HepG2 (cell line): ENCODE data around the gene YWHAE. TPM values are rescaled to one million over a fixed set of nuclear protein-coding genes. Genes with fewer than 3 reads are reported as not detected.

Experiments
- ATAC-seq: fragments of 200-7000 bp; cut with Tn5 transposase; 3 replicates; pipeline ENCODE4 v1.9.1; 2020; ENCODE audit warnings: mild to moderate bottlenecking, moderate library complexity
- BruUV-seq: library from RNA; stranded (reverse); fragments of 400-500 nt; replicated peaks from 2 replicates; lab custom pipeline; 2021; lab: Mats Ljungman, UMichigan
- CTCF ChIA-PET: fragments of 300-600 bp; formaldehyde crosslinking; extraction: SDS; loops from one replicate; lab custom pipeline; 2021; ENCODE audit warnings: low total read pairs, inconsistent platforms, low intra/inter-chr PET ratio; lab: Yijun Ruan, JAX
- POLR2A ChIA-PET: fragments of 350-600 bp; sonication (Branson Sonifier 250); formaldehyde crosslinking; loops from one replicate; lab custom pipeline; 2020; ENCODE audit warnings: antibody characterized with exemption, inconsistent platforms; lab: Yijun Ruan, JAX
- DNase-seq: peaks from one replicate; pipeline ENCODE4 v3.0.0-alpha.2; 2015; ENCODE audit warnings: low spot score
- FAIRE-seq: peaks from 3 replicates; lab custom pipeline; 2011; peaks lifted over from hg19 to GRCh38; lab: Jason Lieb, UNC
- H2AFZ ChIP-seq: one replicate; pipeline ENCODE4 v1.6.1; 2011; ENCODE audit warnings: low read length, inconsistent platforms
- H3K27ac ChIP-seq: fragments of 300-600 bp; 3 replicates; pipeline ENCODE4 v1.8.0; 2011; ENCODE audit warnings: mixed run types, mild to moderate bottlenecking, mixed read lengths, low read length, inconsistent platforms; ENCODE audit not compliant: insufficient read depth; ENCODE audit errors: extremely low read length
- H3K27me3 ChIP-seq, 2 experiments: fragments of 200-600 bp in 1 of 2; 2 replicates in 1 of 2; 3 replicates in 1 of 2; pipeline versions ENCODE4 v1.6.0 to v1.8.0; 2011; ENCODE audit warnings: low read length in 2 of 2, mild to moderate bottlenecking in 2 of 2, moderate library complexity in 2 of 2, inconsistent platforms in 1 of 2; ENCODE audit not compliant: insufficient read depth in 2 of 2, control insufficient read depth in 1 of 2
- H3K36me3 ChIP-seq, 2 experiments: fragments of 200-600 bp in 1 of 2; replicated peaks in 1 of 2; 2 replicates in 1 of 2; 3 replicates in 1 of 2; pipeline versions ENCODE4 v1.5.1 to v1.8.0; 2011; ENCODE audit warnings: low read length in 2 of 2, inconsistent platforms in 1 of 2; ENCODE audit not compliant: insufficient read depth in 2 of 2, control insufficient read depth in 1 of 2
- H3K4me1 ChIP-seq: 2 replicates; pipeline ENCODE4 v1.5.1; 2012; ENCODE audit warnings: low read length, inconsistent platforms; ENCODE audit not compliant: insufficient read depth
- H3K4me2 ChIP-seq: 2 replicates; pipeline ENCODE4 v1.6.0; 2011; ENCODE audit warnings: low read depth, low read length, inconsistent platforms
- H3K4me3 ChIP-seq, 3 experiments: fragments of 200-600 bp in 1 of 3; sonication (generic), shearing (Covaris generic) in 1 of 3; replicated peaks in 1 of 3; 2 replicates each; pipeline ENCODE4 v1.5.1; 2011 to 2016; ENCODE audit warnings: low read length in 3 of 3, inconsistent platforms in 2 of 3, low read depth in 2 of 3, mild to moderate bottlenecking in 2 of 3, control low read depth in 1 of 3, mixed read lengths in 1 of 3; ENCODE audit not compliant: insufficient read depth in 1 of 3
- H3K79me2 ChIP-seq: one replicate; pipeline ENCODE4 v1.6.1; 2011; ENCODE audit warnings: low read length, inconsistent platforms; ENCODE audit not compliant: insufficient read depth
- H3K9ac ChIP-seq: 2 replicates; pipeline ENCODE4 v1.6.0; 2011; ENCODE audit warnings: mild to moderate bottlenecking, low read depth, low read length, inconsistent platforms; ENCODE audit not compliant: insufficient read depth
- H3K9me3 ChIP-seq: 2 replicates; pipeline ENCODE4 v1.5.1; 2012; ENCODE audit warnings: mild to moderate bottlenecking, low read length
- H4K20me1 ChIP-seq: 2 replicates; pipeline ENCODE4 v1.6.0; 2011; ENCODE audit warnings: inconsistent platforms, mild to moderate bottlenecking, low read length, moderate library complexity; ENCODE audit not compliant: insufficient read depth
- ATRX ChIP-seq: sonication (generic); formaldehyde crosslinking; IDR thresholded peaks from 2 replicates; pipeline ENCODE4 v1.4.0; 2020; ENCODE audit warnings: missing genetic modification reagents, borderline replicate concordance
- BHLHE40 ChIP-seq: IDR thresholded peaks from 2 replicates; pipeline ENCODE4 v1.6.1; 2011; ENCODE audit warnings: low read length, improper control_type of control experiment
- CREB3 ChIP-seq: sonication (generic); formaldehyde crosslinking; IDR thresholded peaks from 2 replicates; pipeline ENCODE4 v1.5.0; 2020; ENCODE audit warnings: missing genetic modification reagents
- DRAP1 ChIP-seq: IDR thresholded peaks from 2 replicates; pipeline ENCODE4 v1.6.1; 2016; ENCODE audit warnings: missing genetic modification reagents, missing compliant biosample characterization
- ETS1 ChIP-seq: sonication (generic); formaldehyde crosslinking; IDR thresholded peaks from 2 replicates; pipeline ENCODE4 v1.4.0; 2020; ENCODE audit warnings: missing genetic modification reagents
- HOXA3 ChIP-seq: sonication (generic); formaldehyde crosslinking; IDR thresholded peaks from 2 replicates; pipeline ENCODE4 v1.5.0; 2020; ENCODE audit warnings: missing genetic modification reagents
- ISX ChIP-seq: sonication (generic); formaldehyde crosslinking; conservative IDR thresholded peaks from 2 replicates; pipeline ENCODE4 v1.5.0; 2020; ENCODE audit warnings: missing genetic modification reagents
- MIER3 ChIP-seq: IDR thresholded peaks from 2 replicates; pipeline ENCODE4 v1.6.1; 2016; ENCODE audit warnings: missing compliant biosample characterization, borderline replicate concordance
- MTA1 ChIP-seq: sonication (generic); formaldehyde crosslinking; IDR thresholded peaks from 2 replicates; pipeline ENCODE4 v1.4.0; 2020; ENCODE audit warnings: missing genetic modification reagents, mild to moderate bottlenecking, borderline replicate concordance
- NFE2L1 ChIP-seq: sonication (generic); formaldehyde crosslinking; IDR thresholded peaks from 2 replicates; pipeline ENCODE4 v1.4.0; 2020; ENCODE audit warnings: missing genetic modification reagents, mild to moderate bottlenecking, borderline replicate concordance
- RBM22 ChIP-seq: fragments of 200-400 bp; formaldehyde crosslinking; optimal IDR thresholded peaks from 2 replicates; pipeline ENCODE3; 2017; ENCODE audit warnings: mild to moderate bottlenecking, low read length, moderate library complexity
- SMAD1 ChIP-seq: sonication (generic); formaldehyde crosslinking; IDR thresholded peaks from 2 replicates; pipeline ENCODE4 v1.4.0; 2020; ENCODE audit warnings: missing genetic modification reagents, low read depth, mild to moderate bottlenecking, borderline replicate concordance
- ZC3H4 ChIP-seq: sonication (generic); formaldehyde crosslinking; IDR thresholded peaks from 2 replicates; pipeline ENCODE4 v1.4.0; 2020; ENCODE audit warnings: missing genetic modification reagents, borderline replicate concordance
- ZNF382 ChIP-seq: sonication (generic); formaldehyde crosslinking; IDR thresholded peaks from 2 replicates; pipeline ENCODE4 v1.5.0; 2020; ENCODE audit warnings: missing genetic modification reagents, mild to moderate bottlenecking, borderline replicate concordance
- WGBS: methylation state at CpG from one replicate; pipeline ENCODE4 v1.1.6; 2017; ENCODE audit warnings: low lambda C conversion rate; 5-methylcytosine and 5-hydroxymethylcytosine counted together
- in situ Hi-C: cut with HindIII; loops from 2 replicates; pipeline ENCODE4 v1.10.0; 2017; ENCODE audit warnings: low pct_unique_long_range_greater_than_20kb; ENCODE audit not compliant: extremely low pct_ligation_motif_present
- intact Hi-C: fragments of 100-400 bp; cut with micrococcal nuclease; formaldehyde crosslinking; loops from one replicate; pipeline ENCODE4 v1.10.0; 2022; ENCODE audit not compliant: unreplicated experiment
- polyA plus RNA-seq, 8 experiments: library from polyadenylated mRNA; depleted of rRNA in 3 of 8; stranded (reverse) in 7 of 8; unstranded in 1 of 8; fragments of >200 nt; fragmentation: Illumina TruSeq in 4 of 8; extraction: Trizol in 4 of 8; gene quantifications; 2 replicates each; pipeline versions ENCODE4 v1.2.1 to v1.2.3, GENCODE V29; 2011 to 2016; ENCODE audit warnings: low read depth in 4 of 8, missing spikeins in 1 of 8, mixed read lengths in 1 of 8; ENCODE audit not compliant: insufficient read depth in 1 of 8
- total RNA-seq, 5 experiments: library from RNA; depleted of rRNA; stranded (reverse); fragments of >200 nt; fragmentation: Illumina TruSeq; extraction: Trizol; gene quantifications; 2 replicates each; pipeline ENCODE4 v1.2.3, GENCODE V29; 2016; ENCODE audit warnings: low read depth in 1 of 5
- TF ChIP-seq, protein P1 (sequence below): sonication (generic); formaldehyde crosslinking; IDR thresholded peaks from 2 replicates; pipeline ENCODE4 v1.8.1; 2023; ENCODE audit warnings: missing genetic modification reagents, inconsistent platforms, borderline replicate concordance

YWHAE gene
- total and polyA plus RNA-seq, 2 of the 13 experiments (the other 11 are each of a cell fraction or from before 2014, with no cell fraction given), result 256 to 335 TPM

- no peak for ATAC-seq
- TF ChIP-seq MTA1 (CRISPR knock-in tag), result no peak
- TF ChIP-seq, protein P1, sequence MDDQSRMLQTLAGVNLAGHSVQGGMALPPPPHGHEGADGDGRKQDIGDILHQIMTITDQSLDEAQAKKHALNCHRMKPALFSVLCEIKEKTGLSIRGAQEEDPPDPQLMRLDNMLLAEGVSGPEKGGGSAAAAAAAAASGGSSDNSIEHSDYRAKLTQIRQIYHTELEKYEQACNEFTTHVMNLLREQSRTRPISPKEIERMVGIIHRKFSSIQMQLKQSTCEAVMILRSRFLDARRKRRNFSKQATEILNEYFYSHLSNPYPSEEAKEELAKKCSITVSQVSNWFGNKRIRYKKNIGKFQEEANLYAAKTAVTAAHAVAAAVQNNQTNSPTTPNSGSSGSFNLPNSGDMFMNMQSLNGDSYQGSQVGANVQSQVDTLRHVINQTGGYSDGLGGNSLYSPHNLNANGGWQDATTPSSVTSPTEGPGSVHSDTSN (CRISPR knock-in tag), result no peak
- no peak for TF ChIP-seq HOXA3 (CRISPR knock-in tag)
- TF ChIP-seq ISX (CRISPR knock-in tag), result no peak
- TF ChIP-seq ZC3H4 (CRISPR knock-in tag), result no peak
- no peak for TF ChIP-seq ATRX (CRISPR knock-in tag)
- TF ChIP-seq BHLHE40, result no peak
- no peak for TF ChIP-seq NFE2L1 (CRISPR knock-in tag)
- no peak for TF ChIP-seq ZNF382 (CRISPR knock-in tag)
- no peak for TF ChIP-seq ETS1 (CRISPR knock-in tag)
- no peak for TF ChIP-seq CREB3
- no peak for TF ChIP-seq DRAP1 (CRISPR knock-in tag)
- no peak for TF ChIP-seq MIER3 (CRISPR knock-in tag)
- TF ChIP-seq RBM22, result no peak
- no peak for TF ChIP-seq SMAD1 (CRISPR knock-in tag)
- TF ChIP-seq, all 625 proteins: peak for 0
- Histone ChIP-seq H3K9ac (no peak overlapping the region), H4K20me1 (no peaks in the 10 kb centered on the region), H3K79me2 (peaks cover 29% of the 10 kb centered on the region), H3K4me2 (no peak overlapping the region), H3K9me3 (no peaks in the 10 kb centered on the region), H3K27me3 (no peaks in the 10 kb centered on the region), H3K4me3 (no peak overlapping the region), H3K36me3 (peaks cover 16 to 47% of the 10 kb centered on the region in 2 experiments; a peak in 4 of 5 replicates), H3K4me1 (no peaks in the 10 kb centered on the region; the same call in 1 of the 2 replicates), H2AFZ (no peak overlapping the region), H3K27ac (no peak overlapping the region)
- intact Hi-C loops (no loop called here), in situ Hi-C loops (no loop called here)
- DNase-seq (no peak), FAIRE-seq (no peak)
- 91% methylated on average over 2 of the region's 2 CpGs for WGBS
- BruUV-seq, result no TSS peak
- POLR2A ChIA-PET, result no interaction called here
- CTCF ChIA-PET, result no interaction called here
These were observed 31.6 kb upstream of the YWHAE start for GRCh38 chr17:1431631-1432104.
